A549 treated with Mapracorat at 1 μM for 4 hours (cell line): Measurements from ENCODE around the gene PNLIP. TPM values are rescaled to one million over a fixed set of nuclear protein-coding genes. Genes with fewer than 3 reads are reported as not detected.

Experiments used
- total RNA-seq: library from RNA; stranded (reverse); fragments of 200-300 nt; extraction: Qiagen RNA extraction; gene quantifications from 5 replicates; pipeline ENCODE4 v1.2.3, GENCODE V29; 2022

The PNLIP gene
- 0.11 to 0.12 TPM in 2 of 5 replicates, not detected in the others for total RNA-seq

GRCh38 chr10:116545756-116546155, at the start of gene PNLIP:
Gene PNLIP (plus strand): TSS chr10:116545931. CDS start chr10:116546093, 162 bp downstream.

GRCh38 chr10:116590590-116591444, 45.1 kb downstream of the PNLIP start, which contains the start of gene PNLIPRP1:
Gene PNLIPRP1 (plus strand): TSS chr10:116590959. CDS start chr10:116591130, 171 bp downstream.

Other genes starting within 250 kb of the PNLIP start
- gene CCDC172, start 221.5 kb upstream of the PNLIP start, total RNA-seq, result not detected in 5 replicates
- 0.08 TPM in 1 of 5 replicates, not detected in the others for gene PNLIPRP3, start 118.1 kb upstream of the PNLIP start, total RNA-seq
- gene PNLIPRP1, start 45.0 kb downstream of the PNLIP start, total RNA-seq, result not detected in 5 replicates
- gene PNLIPRP2, start 75.0 kb downstream of the PNLIP start, total RNA-seq, result not detected in 5 replicates
- 8.8 to 10.5 TPM (median 9.7 TPM) in 5 replicates for gene HSPA12A, start 196.6 kb downstream of the PNLIP start, total RNA-seq